Trophoblast cell (in vitro differentiated cells and primary cell): ENCODE measurements around the gene EEIG2.

ENCODE experiments used
- DNase-seq, 2 donors: peaks; one replicate each; pipeline ENCODE4 v3.0.0-alpha.2; 2016
- H2AFZ ChIP-seq: 2 replicates; pipeline ENCODE4 v1.6.1; 2013; ENCODE audit warnings: low read length, moderate library complexity, mild to moderate bottlenecking; ENCODE audit not compliant: insufficient read depth, poor library complexity
- H2AK5ac ChIP-seq: 2 replicates; pipeline ENCODE4 v1.6.1; 2013; ENCODE audit warnings: mild to moderate bottlenecking, low read length
- H2BK120ac ChIP-seq: 2 replicates; pipeline ENCODE4 v1.6.1; 2013; ENCODE audit warnings: low read length, mild to moderate bottlenecking, moderate library complexity; ENCODE audit not compliant: insufficient read depth, poor library complexity
- H2BK12ac ChIP-seq: 2 replicates; pipeline ENCODE4 v1.6.1; 2013; ENCODE audit warnings: mild to moderate bottlenecking, low read length, moderate library complexity
- H2BK5ac ChIP-seq: 2 replicates; pipeline ENCODE4 v1.6.1; 2013; ENCODE audit warnings: low read length, low read depth, moderate library complexity, mild to moderate bottlenecking; ENCODE audit not compliant: poor library complexity
- H3K14ac ChIP-seq: 2 replicates; pipeline ENCODE4 v1.6.1; 2013; ENCODE audit warnings: mild to moderate bottlenecking, low read length
- H3K18ac ChIP-seq: 2 replicates; pipeline ENCODE4 v1.6.1; 2013; ENCODE audit warnings: mild to moderate bottlenecking, low read length
- H3K23ac ChIP-seq: 2 replicates; pipeline ENCODE4 v1.6.1; 2013; ENCODE audit warnings: low read length
- H3K27ac ChIP-seq: 2 replicates; pipeline ENCODE4 v1.5.1; 2013; ENCODE audit warnings: low read depth, mild to moderate bottlenecking, inconsistent platforms, low read length, moderate library complexity
- H3K27me3 ChIP-seq: 2 replicates; pipeline ENCODE4 v1.6.1; 2013; ENCODE audit warnings: inconsistent platforms, mild to moderate bottlenecking, low read length, moderate library complexity; ENCODE audit not compliant: insufficient read depth
- H3K36me3 ChIP-seq, 2 experiments: 1 replicate in 1 of 2; 2 replicates in 1 of 2; pipeline ENCODE4 v1.6.1; 2013; ENCODE audit warnings: low read length in 2 of 2, mild to moderate bottlenecking in 2 of 2, moderate library complexity in 1 of 2; ENCODE audit not compliant: insufficient read depth in 2 of 2, control insufficient read depth in 1 of 2
- H3K4ac ChIP-seq: 2 replicates; pipeline ENCODE4 v1.6.1; 2013; ENCODE audit warnings: low read depth, mild to moderate bottlenecking, low read length, moderate library complexity
- H3K4me1 ChIP-seq, 2 experiments: 1 replicate in 1 of 2; 2 replicates in 1 of 2; pipeline ENCODE4 v1.6.1; 2013; ENCODE audit warnings: low read length in 2 of 2, mild to moderate bottlenecking in 2 of 2, moderate library complexity in 1 of 2; ENCODE audit not compliant: insufficient read depth in 2 of 2, control insufficient read depth in 1 of 2
- H3K4me2 ChIP-seq: 2 replicates; pipeline ENCODE4 v1.6.1; 2013; ENCODE audit warnings: inconsistent platforms, mild to moderate bottlenecking, low read length, moderate library complexity
- H3K4me3 ChIP-seq: 2 replicates; pipeline ENCODE4 v1.5.1; 2013; ENCODE audit warnings: mild to moderate bottlenecking, low read depth, low read length, inconsistent platforms
- H3K79me1 ChIP-seq: one replicate; pipeline ENCODE4 v1.6.1; 2013; ENCODE audit warnings: low read length
- H3K79me2 ChIP-seq: 2 replicates; pipeline ENCODE4 v1.6.1; 2013; ENCODE audit warnings: low read length, mild to moderate bottlenecking; ENCODE audit not compliant: control insufficient read depth, insufficient read depth, poor library complexity
- H3K9ac ChIP-seq: 2 replicates; pipeline ENCODE4 v1.6.1; 2013; ENCODE audit warnings: mild to moderate bottlenecking, low read length
- H3K9me3 ChIP-seq: 2 replicates; pipeline ENCODE4 v1.6.1; 2013; ENCODE audit warnings: low read depth, mild to moderate bottlenecking, control low read depth, inconsistent platforms, low read length; ENCODE audit not compliant: insufficient read depth
- H4K12ac ChIP-seq: 2 replicates; pipeline ENCODE4 v1.6.1; 2013; ENCODE audit warnings: low read depth, mild to moderate bottlenecking, low read length, moderate library complexity
- H4K8ac ChIP-seq: 2 replicates; pipeline ENCODE4 v1.6.1; 2013; ENCODE audit warnings: low read depth, mild to moderate bottlenecking, low read length, moderate library complexity
- H4K91ac ChIP-seq: one replicate; pipeline ENCODE4 v1.6.1; 2013; ENCODE audit warnings: low read depth, mild to moderate bottlenecking, low read length, moderate library complexity
- WGBS: extraction: QIAGEN DNeasy Blood & Tissue Kit; methylation state at CpG from one replicate; pipeline ENCODE4 v1.1.7; 2013; ENCODE audit warnings: missing lambda C conversion rate; ENCODE audit not compliant: insufficient read length, insufficient coverage; ENCODE audit errors: extremely low coverage; 5-methylcytosine and 5-hydroxymethylcytosine counted together

The EEIG2 gene

GRCh38 chr1:108606478-108606877 is 46.6 kb downstream of the EEIG2 start:
- H4K8ac ChIP-seq: no peak overlapping the region
- H2BK12ac ChIP-seq: no peak overlapping the region
- H3K4me3 ChIP-seq: no peak overlapping the region
- no peaks in the 10 kb centered on the region for H3K27me3 ChIP-seq
- H3K18ac ChIP-seq: no peak overlapping the region
- H4K91ac ChIP-seq: no peak overlapping the region
- no peak overlapping the region for H3K23ac ChIP-seq
- H3K79me1 ChIP-seq: no peaks in the 10 kb centered on the region
- no peak overlapping the region for H2BK5ac ChIP-seq
- H3K36me3 ChIP-seq: no peaks in the 10 kb centered on the region
- peaks cover 0 to 2% of the 10 kb centered on the region in 2 experiments for H3K4me1 ChIP-seq
- H2BK120ac ChIP-seq: no peak overlapping the region
- DNase-seq: no peak
- no peak overlapping the region for H4K12ac ChIP-seq
- no peak overlapping the region for H2AK5ac ChIP-seq
- H3K4me2 ChIP-seq: no peak overlapping the region
- no peaks in the 10 kb centered on the region for H3K9me3 ChIP-seq
- H3K4ac ChIP-seq: no peak overlapping the region
- no peaks in the 10 kb centered on the region for H3K79me2 ChIP-seq
- H3K27ac ChIP-seq: no peak overlapping the region
- no peak overlapping the region for H3K14ac ChIP-seq
- H2AFZ ChIP-seq: no peak overlapping the region
- no peak overlapping the region for H3K9ac ChIP-seq

DNA sequence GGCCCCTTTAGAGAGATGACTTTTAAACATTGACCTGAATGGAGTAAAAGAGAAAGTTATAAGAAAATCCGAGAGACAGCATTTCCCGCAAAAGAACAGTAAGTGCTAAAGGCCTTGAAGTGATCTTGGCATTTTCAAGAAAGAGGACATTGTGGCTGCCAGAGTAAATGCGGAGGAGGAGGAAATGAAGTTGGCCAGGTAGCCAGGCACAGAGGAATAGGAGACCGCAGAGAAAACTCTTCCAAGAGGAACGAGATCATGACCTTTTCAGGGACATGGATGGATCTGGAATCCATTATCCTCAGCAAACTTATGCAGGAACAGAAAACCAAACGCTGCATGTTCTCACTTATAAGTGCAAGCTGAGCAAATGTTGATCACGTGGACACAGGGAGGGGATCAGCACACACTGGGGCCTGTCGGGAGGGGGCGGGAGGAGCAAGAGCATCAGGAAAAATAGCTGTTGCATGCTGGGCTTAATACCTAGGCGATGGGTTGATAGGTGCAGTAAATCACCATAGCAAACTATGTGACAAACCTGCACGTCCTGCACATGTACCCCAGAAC is 49.7 kb downstream of the EEIG2 start:
- DNase-seq: no peak
- no peaks in the 10 kb centered on the region for H3K4me1 ChIP-seq
- no peak overlapping the region for H4K91ac ChIP-seq
- no peak overlapping the region for H2AK5ac ChIP-seq
- no peak overlapping the region for H3K18ac ChIP-seq
- no peaks in the 10 kb centered on the region for H3K27me3 ChIP-seq
- no peak overlapping the region for H4K12ac ChIP-seq
- no peak overlapping the region for H4K8ac ChIP-seq
- H2BK5ac ChIP-seq: no peak overlapping the region
- no CpG with 5 or more reads among the region's 11 CpGs for WGBS
- H3K79me2 ChIP-seq: no peaks in the 10 kb centered on the region
- no peak overlapping the region for H2BK12ac ChIP-seq
- no peak overlapping the region for H3K4ac ChIP-seq
- no peak overlapping the region for H3K23ac ChIP-seq
- no peak overlapping the region for H2AFZ ChIP-seq
- H3K36me3 ChIP-seq: no peaks in the 10 kb centered on the region
- no peaks in the 10 kb centered on the region for H3K79me1 ChIP-seq
- no peak overlapping the region for H3K4me3 ChIP-seq
- no peak overlapping the region for H3K9ac ChIP-seq
- no peak overlapping the region for H3K27ac ChIP-seq
- H3K14ac ChIP-seq: no peak overlapping the region
- no peak overlapping the region for H3K4me2 ChIP-seq
- no peaks in the 10 kb centered on the region for H3K9me3 ChIP-seq
- no peak overlapping the region for H2BK120ac ChIP-seq
